Measurements from ENCODE around the gene EXT2. TPM values are rescaled to one million over a fixed set of nuclear protein-coding genes. Genes with fewer than 3 reads are reported as not detected.

Gene EXT2
- total RNA-seq, 1 experiment from 2014 or later: 39.1 TPM

DNA sequence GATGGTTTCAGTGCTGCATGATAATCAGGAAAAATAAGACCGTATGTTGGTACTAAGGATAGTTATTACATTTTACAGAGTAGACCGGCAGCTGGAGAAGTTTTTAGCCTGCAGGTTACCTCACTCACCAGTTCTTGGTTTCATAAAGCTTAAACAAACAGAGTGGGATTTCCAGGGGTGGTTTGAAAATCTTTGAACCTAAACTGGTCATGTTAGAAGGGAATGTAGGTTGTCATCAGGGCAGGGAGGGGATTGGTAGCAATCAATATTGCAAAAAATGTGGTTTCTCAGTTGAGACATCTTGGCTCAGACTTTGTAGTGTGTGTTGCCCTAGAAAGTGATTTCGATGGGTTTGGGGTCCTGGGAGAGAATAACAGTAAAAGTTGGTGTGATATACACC lies 17.5 kb downstream of the EXT2 start (continued):
- TF ChIP-seq, protein P1, sequence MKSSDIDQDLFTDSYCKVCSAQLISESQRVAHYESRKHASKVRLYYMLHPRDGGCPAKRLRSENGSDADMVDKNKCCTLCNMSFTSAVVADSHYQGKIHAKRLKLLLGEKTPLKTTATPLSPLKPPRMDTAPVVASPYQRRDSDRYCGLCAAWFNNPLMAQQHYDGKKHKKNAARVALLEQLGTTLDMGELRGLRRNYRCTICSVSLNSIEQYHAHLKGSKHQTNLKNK (CRISPR knock-in tag; IDR thresholded peaks at IDR 0.05): no peak
- no peak for TF ChIP-seq ZNF416 (CRISPR knock-in tag; IDR thresholded peaks at IDR 0.05)
- TF ChIP-seq, protein P2, sequence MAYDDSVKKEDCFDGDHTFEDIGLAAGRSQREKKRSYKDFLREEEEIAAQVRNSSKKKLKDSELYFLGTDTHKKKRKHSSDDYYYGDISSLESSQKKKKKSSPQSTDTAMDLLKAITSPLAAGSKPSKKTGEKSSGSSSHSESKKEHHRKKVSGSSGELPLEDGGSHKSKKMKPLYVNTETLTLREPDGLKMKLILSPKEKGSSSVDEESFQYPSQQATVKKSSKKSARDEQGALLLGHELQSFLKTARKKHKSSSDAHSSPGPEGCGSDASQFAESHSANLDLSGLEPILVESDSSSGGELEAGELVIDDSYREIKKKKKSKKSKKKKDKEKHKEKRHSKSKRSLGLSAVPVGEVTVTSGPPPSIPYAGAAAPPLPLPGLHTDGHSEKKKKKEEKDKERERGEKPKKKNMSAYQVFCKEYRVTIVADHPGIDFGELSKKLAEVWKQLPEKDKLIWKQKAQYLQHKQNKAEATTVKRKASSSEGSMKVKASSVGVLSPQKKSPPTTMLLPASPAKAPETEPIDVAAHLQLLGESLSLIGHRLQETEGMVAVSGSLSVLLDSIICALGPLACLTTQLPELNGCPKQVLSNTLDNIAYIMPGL (CRISPR knock-in tag; IDR thresholded peaks at IDR 0.05): no peak
- TF ChIP-seq TCF7 (CRISPR knock-in tag; IDR thresholded peaks at IDR 0.05; ENCODE audit: low read depth): no peak
- TF ChIP-seq, protein P3, sequence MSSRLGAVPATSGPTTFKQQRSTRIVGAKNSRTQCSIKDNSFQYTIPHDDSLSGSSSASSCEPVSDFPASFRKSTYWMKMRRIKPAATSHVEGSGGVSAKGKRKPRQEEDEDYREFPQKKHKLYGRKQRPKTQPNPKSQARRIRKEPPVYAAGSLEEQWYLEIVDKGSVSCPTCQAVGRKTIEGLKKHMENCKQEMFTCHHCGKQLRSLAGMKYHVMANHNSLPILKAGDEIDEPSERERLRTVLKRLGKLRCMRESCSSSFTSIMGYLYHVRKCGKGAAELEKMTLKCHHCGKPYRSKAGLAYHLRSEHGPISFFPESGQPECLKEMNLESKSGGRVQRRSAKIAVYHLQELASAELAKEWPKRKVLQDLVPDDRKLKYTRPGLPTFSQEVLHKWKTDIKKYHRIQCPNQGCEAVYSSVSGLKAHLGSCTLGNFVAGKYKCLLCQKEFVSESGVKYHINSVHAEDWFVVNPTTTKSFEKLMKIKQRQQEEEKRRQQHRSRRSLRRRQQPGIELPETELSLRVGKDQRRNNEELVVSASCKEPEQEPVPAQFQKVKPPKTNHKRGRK (CRISPR knock-in tag; IDR thresholded peaks at IDR 0.05; ENCODE audit: borderline replicate concordance): no peak
- TF ChIP-seq ZNF423 (CRISPR knock-in tag; IDR thresholded peaks at IDR 0.05): no peak
- no peak for TF ChIP-seq SP1 (CRISPR knock-in tag; conservative IDR thresholded peaks at IDR 0.05)
- TF ChIP-seq MXD4 (CRISPR knock-in tag; IDR thresholded peaks at IDR 0.05; ENCODE audit: borderline replicate concordance): no peak
- no peak for TF ChIP-seq TEAD1 (CRISPR knock-in tag; IDR thresholded peaks at IDR 0.05)

DNA sequence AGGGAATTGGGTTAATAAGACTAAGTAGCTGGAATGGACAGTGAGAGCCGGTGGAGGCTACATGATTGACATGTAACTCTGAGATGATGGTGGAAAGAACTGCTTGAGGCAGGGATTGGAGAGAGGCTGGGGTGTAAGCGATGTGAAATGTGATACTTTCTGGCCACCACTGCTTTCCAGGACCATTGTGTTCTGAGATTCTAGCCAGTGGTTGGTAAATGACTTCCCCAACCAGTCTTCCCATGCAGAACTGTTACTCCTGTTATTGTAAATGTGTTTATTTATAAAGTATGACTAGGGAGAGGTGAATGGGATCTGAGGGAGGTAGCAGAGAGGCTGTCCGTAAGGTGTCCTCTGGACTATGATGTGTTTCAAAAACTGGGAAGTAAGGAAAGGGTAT lies 18.1 kb downstream of the EXT2 start:
- ChIA-PET CTCF (interaction anchor here (1.5 kb wide), 1 partner anchor 19 kb away, joined by 3 read pairs; the partner anchor contains the start of gene EXT2), POLR2A (no interaction called here)
- no peaks in the 10 kb centered on the region for H3K9me3 Mint-ChIP-seq
- peaks cover 9% of the 10 kb centered on the region for H3K4me1 Mint-ChIP-seq
- H3K36me3 Mint-ChIP-seq: peaks cover 23% of the 10 kb centered on the region
- no peak overlapping the region for H3K4me3 Mint-ChIP-seq
- TF ChIP-seq, protein P4, sequence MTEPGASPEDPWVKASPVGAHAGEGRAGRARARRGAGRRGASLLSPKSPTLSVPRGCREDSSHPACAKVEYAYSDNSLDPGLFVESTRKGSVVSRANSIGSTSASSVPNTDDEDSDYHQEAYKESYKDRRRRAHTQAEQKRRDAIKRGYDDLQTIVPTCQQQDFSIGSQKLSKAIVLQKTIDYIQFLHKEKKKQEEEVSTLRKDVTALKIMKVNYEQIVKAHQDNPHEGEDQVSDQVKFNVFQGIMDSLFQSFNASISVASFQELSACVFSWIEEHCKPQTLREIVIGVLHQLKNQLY (CRISPR knock-in tag; IDR thresholded peaks at IDR 0.05): no peak
- TF ChIP-seq SMAD3 (CRISPR knock-in tag; IDR thresholded peaks at IDR 0.05; ENCODE audit: borderline replicate concordance) (no peak), ZNF219 (CRISPR knock-in tag; IDR thresholded peaks at IDR 0.05; ENCODE audit: borderline replicate concordance) (no peak), NR2C2 (CRISPR knock-in tag; IDR thresholded peaks at IDR 0.05) (no peak)
- TF ChIP-seq, protein P5, sequence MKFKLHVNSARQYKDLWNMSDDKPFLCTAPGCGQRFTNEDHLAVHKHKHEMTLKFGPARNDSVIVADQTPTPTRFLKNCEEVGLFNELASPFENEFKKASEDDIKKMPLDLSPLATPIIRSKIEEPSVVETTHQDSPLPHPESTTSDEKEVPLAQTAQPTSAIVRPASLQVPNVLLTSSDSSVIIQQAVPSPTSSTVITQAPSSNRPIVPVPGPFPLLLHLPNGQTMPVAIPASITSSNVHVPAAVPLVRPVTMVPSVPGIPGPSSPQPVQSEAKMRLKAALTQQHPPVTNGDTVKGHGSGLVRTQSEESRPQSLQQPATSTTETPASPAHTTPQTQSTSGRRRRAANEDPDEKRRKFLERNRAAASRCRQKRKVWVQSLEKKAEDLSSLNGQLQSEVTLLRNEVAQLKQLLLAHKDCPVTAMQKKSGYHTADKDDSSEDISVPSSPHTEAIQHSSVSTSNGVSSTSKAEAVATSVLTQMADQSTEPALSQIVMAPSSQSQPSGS (CRISPR knock-in tag; IDR thresholded peaks at IDR 0.05; ENCODE audit: borderline replicate concordance, low read depth): no peak
- TF ChIP-seq, protein P6, sequence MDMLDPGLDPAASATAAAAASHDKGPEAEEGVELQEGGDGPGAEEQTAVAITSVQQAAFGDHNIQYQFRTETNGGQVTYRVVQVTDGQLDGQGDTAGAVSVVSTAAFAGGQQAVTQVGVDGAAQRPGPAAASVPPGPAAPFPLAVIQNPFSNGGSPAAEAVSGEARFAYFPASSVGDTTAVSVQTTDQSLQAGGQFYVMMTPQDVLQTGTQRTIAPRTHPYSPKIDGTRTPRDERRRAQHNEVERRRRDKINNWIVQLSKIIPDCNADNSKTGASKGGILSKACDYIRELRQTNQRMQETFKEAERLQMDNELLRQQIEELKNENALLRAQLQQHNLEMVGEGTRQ (CRISPR knock-in tag; IDR thresholded peaks at IDR 0.05): no peak
- TF ChIP-seq, protein P7, sequence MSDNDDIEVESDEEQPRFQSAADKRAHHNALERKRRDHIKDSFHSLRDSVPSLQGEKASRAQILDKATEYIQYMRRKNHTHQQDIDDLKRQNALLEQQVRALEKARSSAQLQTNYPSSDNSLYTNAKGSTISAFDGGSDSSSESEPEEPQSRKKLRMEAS (CRISPR knock-in tag; IDR thresholded peaks at IDR 0.05): no peak
- TF ChIP-seq, protein P8, sequence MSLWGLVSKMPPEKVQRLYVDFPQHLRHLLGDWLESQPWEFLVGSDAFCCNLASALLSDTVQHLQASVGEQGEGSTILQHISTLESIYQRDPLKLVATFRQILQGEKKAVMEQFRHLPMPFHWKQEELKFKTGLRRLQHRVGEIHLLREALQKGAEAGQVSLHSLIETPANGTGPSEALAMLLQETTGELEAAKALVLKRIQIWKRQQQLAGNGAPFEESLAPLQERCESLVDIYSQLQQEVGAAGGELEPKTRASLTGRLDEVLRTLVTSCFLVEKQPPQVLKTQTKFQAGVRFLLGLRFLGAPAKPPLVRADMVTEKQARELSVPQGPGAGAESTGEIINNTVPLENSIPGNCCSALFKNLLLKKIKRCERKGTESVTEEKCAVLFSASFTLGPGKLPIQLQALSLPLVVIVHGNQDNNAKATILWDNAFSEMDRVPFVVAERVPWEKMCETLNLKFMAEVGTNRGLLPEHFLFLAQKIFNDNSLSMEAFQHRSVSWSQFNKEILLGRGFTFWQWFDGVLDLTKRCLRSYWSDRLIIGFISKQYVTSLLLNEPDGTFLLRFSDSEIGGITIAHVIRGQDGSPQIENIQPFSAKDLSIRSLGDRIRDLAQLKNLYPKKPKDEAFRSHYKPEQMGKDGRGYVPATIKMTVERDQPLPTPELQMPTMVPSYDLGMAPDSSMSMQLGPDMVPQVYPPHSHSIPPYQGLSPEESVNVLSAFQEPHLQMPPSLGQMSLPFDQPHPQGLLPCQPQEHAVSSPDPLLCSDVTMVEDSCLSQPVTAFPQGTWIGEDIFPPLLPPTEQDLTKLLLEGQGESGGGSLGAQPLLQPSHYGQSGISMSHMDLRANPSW (CRISPR knock-in tag; conservative IDR thresholded peaks at IDR 0.05; ENCODE audit: low read depth): no peak
- no peak for DNase-seq (ENCODE audit: low spot score)
- 0 out of 2 replicates have a peak, but pooled peaks have one; percentile 20 for ATAC-seq
- no peak overlapping the region for H3K27ac Mint-ChIP-seq
- H3K27me3 Mint-ChIP-seq (ENCODE audit: low read depth): no peaks in the 10 kb centered on the region

All from WTC11 (cell line).